ENCODE measurements around the gene ATXN1.
"Not testable (repeated sequence)": the region's sequence is repeated elsewhere in the genome, so short reads cannot be mapped to it uniquely, and the experiment has no call there.

Gene ATXN1

DNA sequence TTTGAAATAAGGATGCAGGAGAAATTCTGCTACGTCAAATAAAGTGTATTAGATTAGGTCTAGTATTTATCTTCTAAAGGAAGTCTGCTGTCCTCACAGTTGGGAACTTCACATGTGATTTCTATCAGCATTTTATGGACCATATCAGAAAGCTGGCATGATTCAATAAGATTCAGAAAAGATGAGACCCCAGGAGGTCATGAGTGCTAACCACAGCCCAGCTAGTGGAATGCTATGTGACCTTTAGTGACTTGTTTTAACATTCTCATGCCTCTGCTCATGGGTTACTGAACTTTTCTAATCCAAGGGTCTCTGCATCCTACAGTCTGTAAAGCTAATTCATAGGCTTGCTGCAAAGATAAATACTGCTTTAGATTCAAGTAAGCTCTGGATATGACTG lies 372.8 kb downstream of the ATXN1 start:
- no peak for DNase-seq (ENCODE audit: extremely low read depth, low read depth)
- TF ChIP-seq CTCF (IDR thresholded peaks at IDR 0.05; ENCODE audit: low read depth, low read length, missing control alignments), result no peak
- no peak overlapping the region for H3K4me3 ChIP-seq (replicated peaks; ENCODE audit: low read depth, low read length)

- no peak overlapping the region for H3K4me3 ChIP-seq (replicated peaks; ENCODE audit: low read depth, low read length)
- no peak for TF ChIP-seq CTCF (IDR thresholded peaks at IDR 0.05; ENCODE audit: low read depth, low read length, missing control alignments)
These were observed 375.2 kb downstream of the ATXN1 start for GRCh38 chr6:16386057-16386456.

GRCh38 chr6:16383607-16384206 lies 377.6 kb downstream of the ATXN1 start:
- H3K4me3 ChIP-seq (replicated peaks; ENCODE audit: low read depth, low read length), result no peak overlapping the region
- no peak for DNase-seq (ENCODE audit: extremely low read depth, low read depth)
- TF ChIP-seq CTCF (IDR thresholded peaks at IDR 0.05; ENCODE audit: low read depth, low read length, missing control alignments), result no peak

More at GRCh38 chr6:16386057-16386456, 375.2 kb downstream of the ATXN1 start:
- no peak for DNase-seq (ENCODE audit: extremely low read depth, low read depth)

DNA sequence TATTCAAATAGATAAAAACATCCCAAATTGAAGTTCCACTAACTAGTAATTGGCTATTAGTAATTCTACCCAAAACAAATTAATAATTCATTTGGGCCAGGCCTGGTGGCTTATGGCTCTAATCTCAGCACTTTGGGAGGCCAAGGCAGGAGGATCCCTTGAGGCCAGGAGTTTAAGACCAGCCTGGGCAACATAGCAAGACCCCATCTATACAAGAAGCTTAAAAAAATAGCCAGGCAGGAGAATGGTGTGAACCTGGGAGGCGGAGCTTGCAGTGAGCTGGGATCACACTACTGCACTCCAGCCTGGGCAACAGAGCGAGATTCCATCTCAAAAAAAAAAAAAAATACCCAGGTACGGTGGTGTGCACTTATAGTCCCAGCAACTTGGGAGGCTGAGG lies 379.3 kb downstream of the ATXN1 start:
- not testable (repeated sequence) for DNase-seq (ENCODE audit: extremely low read depth, low read depth); H3K4me3 ChIP-seq (replicated peaks; ENCODE audit: low read depth, low read length)

- no peak overlapping the region for H3K4me3 ChIP-seq (replicated peaks; ENCODE audit: low read depth, low read length)
- no peak for DNase-seq (ENCODE audit: extremely low read depth, low read depth)
- no peak for TF ChIP-seq CTCF (IDR thresholded peaks at IDR 0.05; ENCODE audit: low read depth, low read length, missing control alignments)
These were observed 380.9 kb downstream of the ATXN1 start for GRCh38 chr6:16380220-16380809.

- H3K4me3 ChIP-seq (replicated peaks; ENCODE audit: low read depth, low read length); DNase-seq (ENCODE audit: extremely low read depth, low read depth): not testable (repeated sequence)
These were observed 382.9 kb downstream of the ATXN1 start for GRCh38 chr6:16378360-16378759.

GRCh38 chr6:16377470-16377869 lies 383.8 kb downstream of the ATXN1 start:
- H3K4me3 ChIP-seq (replicated peaks; ENCODE audit: low read depth, low read length), result no peak overlapping the region
- no peak for DNase-seq (ENCODE audit: extremely low read depth, low read depth)
- no peak for TF ChIP-seq CTCF (IDR thresholded peaks at IDR 0.05; ENCODE audit: low read depth, low read length, missing control alignments)

GRCh38 chr6:16375843-16376242 lies 385.4 kb downstream of the ATXN1 start:
- TF ChIP-seq CTCF (IDR thresholded peaks at IDR 0.05; ENCODE audit: low read depth, low read length, missing control alignments), result no peak
- H3K4me3 ChIP-seq (replicated peaks; ENCODE audit: low read depth, low read length), result no peak overlapping the region
- DNase-seq (ENCODE audit: extremely low read depth, low read depth), result no peak

All from HFF-Myc (cell line).